T-helper 1 cell (primary cell): Measurements from ENCODE around the gene OR1L1.

ENCODE experiments used
- DNase-seq, 5 donors: peaks; one replicate each; pipeline ENCODE4 v3.0.0-alpha.2; 2012 to 2020
- total RNA-seq, 4 donors: gene quantifications; one replicate each; lab custom pipeline; 2026; lab: John Stamatoyannopoulos, UW

The OR1L1 gene, protein sequence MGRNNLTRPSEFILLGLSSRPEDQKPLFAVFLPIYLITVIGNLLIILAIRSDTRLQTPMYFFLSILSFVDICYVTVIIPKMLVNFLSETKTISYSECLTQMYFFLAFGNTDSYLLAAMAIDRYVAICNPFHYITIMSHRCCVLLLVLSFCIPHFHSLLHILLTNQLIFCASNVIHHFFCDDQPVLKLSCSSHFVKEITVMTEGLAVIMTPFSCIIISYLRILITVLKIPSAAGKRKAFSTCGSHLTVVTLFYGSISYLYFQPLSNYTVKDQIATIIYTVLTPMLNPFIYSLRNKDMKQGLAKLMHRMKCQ
- total RNA-seq = 0 reads per million in 4 donors

- no peak for DNase-seq
Observed at GRCh38 chr9:122661416-122661815, at the start of gene OR1L1. OR1L1 (plus strand) TSS chr9:122661716; CDS start chr9:122661716, 0 bp downstream.

DNA sequence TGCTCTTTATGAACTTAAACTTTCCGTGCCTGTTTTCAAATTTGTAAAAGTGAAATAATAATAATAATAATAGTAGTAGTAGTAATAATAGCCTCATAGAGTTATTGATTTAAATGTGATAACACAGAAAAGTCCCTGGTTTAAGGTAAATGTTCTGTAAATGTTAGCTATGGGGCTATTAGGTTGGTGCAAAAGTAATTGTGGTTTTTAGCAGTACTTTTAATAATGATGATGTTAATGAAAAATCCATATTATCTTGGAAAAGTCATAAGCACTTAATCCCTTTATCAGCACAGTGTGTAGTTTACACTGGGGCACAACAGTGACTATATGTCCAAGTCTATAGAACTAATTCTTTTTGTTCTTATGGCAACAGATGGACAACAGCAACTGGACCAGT is 47.2 kb upstream of the OR1L1 start, which contains the start of gene OR1Q1:
OR1Q1 (plus strand) TSS at position 377 of the 400 bp plus-strand sequence; CDS start at position 377, 0 bp downstream.
- DNase-seq = no peak

DNA sequence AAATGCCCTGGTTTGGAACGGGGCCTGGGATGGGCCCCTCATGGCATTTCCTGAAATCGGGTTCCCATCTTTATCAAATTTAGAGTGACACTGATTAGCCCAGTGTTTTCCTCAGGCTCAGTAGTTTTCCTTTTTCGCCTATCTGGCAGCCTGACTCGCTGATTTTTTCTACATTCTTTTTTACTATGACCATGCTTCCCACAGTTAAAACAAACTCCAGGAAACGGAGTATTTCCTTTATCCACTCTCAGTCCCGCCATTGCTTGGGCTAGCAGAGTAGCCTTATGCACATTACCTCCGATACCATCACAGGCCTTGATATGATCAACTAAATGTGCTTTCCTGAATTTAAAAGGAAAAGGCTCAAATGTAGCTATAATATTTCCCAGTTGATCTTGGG is 41.5 kb upstream of the OR1L1 start:
- DNase-seq = no peak

GRCh38 chr9:122642226-122642625 is 19.3 kb upstream of the OR1L1 start:
- no peak for DNase-seq

- no peak for DNase-seq
Observed at GRCh38 chr9:122656378-122656777, 5.1 kb upstream of the OR1L1 start.

DNA sequence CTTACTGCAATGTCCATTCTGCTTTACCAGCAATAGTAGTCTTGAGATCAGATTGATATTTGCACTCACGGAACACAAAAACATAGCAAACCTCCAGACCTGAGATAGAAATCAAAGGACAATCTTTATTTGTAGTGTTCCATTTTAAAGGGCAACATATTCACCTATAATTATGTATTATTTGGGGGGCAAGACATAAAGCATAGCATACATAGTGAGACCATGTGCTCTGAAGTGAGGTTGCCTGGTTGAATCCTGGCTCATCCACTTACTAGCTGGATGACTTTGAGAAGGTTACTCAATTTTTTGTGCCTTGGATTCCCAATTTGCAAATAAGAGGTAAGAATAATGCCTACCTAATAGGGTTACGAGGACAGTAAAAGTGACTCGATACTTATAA is 4.0 kb upstream of the OR1L1 start, which contains the start of gene OR1B1:
OR1B1 (minus strand) TSS at position 101 of the 400 bp plus-strand sequence.
- DNase-seq = no peak

DNA sequence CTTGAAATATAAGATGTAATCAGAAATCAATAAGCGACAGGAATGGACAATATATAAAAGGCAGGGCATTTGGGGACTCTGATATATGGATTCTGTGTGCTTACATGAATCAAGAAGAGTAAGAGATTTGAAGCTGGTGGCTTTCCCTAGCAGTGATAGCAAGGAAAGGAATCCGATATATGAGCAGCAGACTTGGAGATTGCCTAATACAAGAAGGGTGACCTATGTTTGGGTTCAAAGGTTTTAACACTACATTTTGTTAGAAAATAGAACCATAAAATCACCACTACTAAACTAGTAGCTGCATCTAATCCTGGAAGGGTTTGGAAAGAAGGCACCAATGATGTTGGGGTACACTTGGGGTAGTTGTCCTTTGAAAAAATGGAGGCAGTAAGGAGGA is 11.0 kb downstream of the OR1L1 start:
- DNase-seq = no peak

DNA sequence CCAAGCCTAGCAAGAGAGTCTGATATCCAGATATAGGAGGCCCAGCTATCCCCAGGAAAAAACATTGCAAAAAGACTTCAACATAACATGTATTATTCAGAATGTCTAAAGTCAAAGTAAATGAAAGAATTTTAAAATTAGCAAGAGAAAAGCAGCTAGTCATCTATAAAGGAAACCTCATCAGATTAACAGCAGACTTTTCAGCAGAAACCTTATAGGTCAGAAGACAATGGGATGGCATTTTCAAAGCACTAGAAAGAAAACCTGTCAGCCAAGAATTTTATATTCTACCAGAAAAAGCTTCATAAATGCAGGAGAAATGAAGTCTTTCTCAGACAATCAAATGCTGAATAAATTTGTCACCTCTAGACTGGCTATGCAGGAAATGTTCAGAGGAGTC is 23.3 kb downstream of the OR1L1 start:
- no peak for DNase-seq

- DNase-seq = no peak
Observed at GRCh38 chr9:122695696-122696095, 34.2 kb downstream of the OR1L1 start.
